RWPE1 (cell line): ENCODE measurements around the gene S100A5.

Experiments
- CTCF ChIA-PET: fragments of 350-600 bp; sonication (Branson Sonifier 250); formaldehyde crosslinking; extraction: SDS; loops from one replicate; lab custom pipeline; 2021; lab: Yijun Ruan, JAX
- POLR2A ChIA-PET: fragments of 400-600 bp; formaldehyde crosslinking; extraction: SDS; loops from one replicate; lab custom pipeline; 2020; ENCODE audit warnings: antibody characterized with exemption; ENCODE audit not compliant: low non-redundant PET; lab: Yijun Ruan, JAX
- DNase-seq: peaks from one replicate; pipeline ENCODE4 v3.0.0; 2012; ENCODE audit warnings: low spot score
- H3K27ac ChIP-seq: fragments of 450-650 bp; 2 replicates; pipeline ENCODE4 v1.5.1; 2017
- TF ChIP-seq, protein P1 (sequence below): fragments of 450-650 bp; conservative IDR thresholded peaks from 2 replicates; pipeline ENCODE4 v1.5.1; 2017; ENCODE audit warnings: low read depth, mild to moderate bottlenecking

Gene S100A5

DNA sequence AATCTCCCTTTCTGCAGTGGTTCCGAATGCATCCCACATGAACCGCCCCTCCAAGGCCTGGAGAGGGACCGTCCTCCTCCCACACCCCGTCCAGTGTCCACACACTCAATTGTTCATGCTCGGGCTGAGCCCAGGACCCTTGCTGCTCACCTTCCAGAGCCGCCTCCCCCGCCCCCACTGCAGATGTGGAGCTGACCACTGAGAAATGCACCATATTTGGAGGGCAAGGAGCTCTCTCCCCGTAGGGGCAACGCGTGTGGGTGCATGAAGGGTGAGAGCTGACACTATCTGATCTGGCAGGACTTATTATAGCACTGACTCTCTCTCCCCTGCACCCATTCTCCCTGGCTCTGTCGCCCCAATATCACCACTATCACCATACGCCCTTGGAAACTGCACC, 12.4 kb upstream of the S100A5 start:
- POLR2A ChIA-PET, result interaction anchor here (0.6 kb wide), 1 partner anchor 16 kb away, joined by 3 read pairs; no protein-coding TSS in a partner anchor
- TF ChIP-seq, protein P1, sequence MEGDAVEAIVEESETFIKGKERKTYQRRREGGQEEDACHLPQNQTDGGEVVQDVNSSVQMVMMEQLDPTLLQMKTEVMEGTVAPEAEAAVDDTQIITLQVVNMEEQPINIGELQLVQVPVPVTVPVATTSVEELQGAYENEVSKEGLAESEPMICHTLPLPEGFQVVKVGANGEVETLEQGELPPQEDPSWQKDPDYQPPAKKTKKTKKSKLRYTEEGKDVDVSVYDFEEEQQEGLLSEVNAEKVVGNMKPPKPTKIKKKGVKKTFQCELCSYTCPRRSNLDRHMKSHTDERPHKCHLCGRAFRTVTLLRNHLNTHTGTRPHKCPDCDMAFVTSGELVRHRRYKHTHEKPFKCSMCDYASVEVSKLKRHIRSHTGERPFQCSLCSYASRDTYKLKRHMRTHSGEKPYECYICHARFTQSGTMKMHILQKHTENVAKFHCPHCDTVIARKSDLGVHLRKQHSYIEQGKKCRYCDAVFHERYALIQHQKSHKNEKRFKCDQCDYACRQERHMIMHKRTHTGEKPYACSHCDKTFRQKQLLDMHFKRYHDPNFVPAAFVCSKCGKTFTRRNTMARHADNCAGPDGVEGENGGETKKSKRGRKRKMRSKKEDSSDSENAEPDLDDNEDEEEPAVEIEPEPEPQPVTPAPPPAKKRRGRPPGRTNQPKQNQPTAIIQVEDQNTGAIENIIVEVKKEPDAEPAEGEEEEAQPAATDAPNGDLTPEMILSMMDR, result no peak
- CTCF ChIA-PET, result interaction anchor here (0.6 to 1.8 kb wide), 4 partner anchors 9 to 26 kb away, joined by 3 to 6 read pairs (median 4); no protein-coding TSS in a partner anchor
- H3K27ac ChIP-seq, result peak overlapping the region; percentile 96
- DNase-seq, result no peak

DNA sequence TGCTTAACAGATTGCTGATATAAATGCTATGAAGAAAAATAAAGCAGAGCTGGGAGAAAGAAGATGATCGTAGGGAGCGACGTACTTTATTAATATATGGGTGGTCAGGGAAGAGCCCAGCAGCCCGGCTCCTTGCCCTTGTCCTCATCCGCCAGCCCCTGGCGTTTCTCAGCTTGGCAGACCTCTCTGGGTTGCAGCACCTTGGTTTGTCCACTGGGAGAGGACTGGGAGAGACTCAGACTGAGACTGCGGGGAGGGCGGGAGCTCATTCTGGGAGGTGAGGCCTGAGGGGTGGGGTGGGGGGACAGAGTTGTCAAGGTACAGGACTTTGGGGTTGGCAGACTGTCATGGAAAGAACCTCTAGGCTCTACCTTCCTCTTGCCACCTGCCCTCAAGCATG, 11.6 kb upstream of the S100A5 start:
- CTCF ChIA-PET, result interaction anchor here (0.5 to 1.8 kb wide), 3 partner anchors 9 to 555 kb away, joined by 5 to 6 read pairs (median 5); no protein-coding TSS in a partner anchor
- POLR2A ChIA-PET, result interaction anchor here (0.6 kb wide), 1 partner anchor 415 kb away, joined by 3 read pairs; no protein-coding TSS in a partner anchor
- peak overlapping the region; percentile 96 for H3K27ac ChIP-seq
- DNase-seq, result no peak
- TF ChIP-seq, protein P1, result no peak

DNA sequence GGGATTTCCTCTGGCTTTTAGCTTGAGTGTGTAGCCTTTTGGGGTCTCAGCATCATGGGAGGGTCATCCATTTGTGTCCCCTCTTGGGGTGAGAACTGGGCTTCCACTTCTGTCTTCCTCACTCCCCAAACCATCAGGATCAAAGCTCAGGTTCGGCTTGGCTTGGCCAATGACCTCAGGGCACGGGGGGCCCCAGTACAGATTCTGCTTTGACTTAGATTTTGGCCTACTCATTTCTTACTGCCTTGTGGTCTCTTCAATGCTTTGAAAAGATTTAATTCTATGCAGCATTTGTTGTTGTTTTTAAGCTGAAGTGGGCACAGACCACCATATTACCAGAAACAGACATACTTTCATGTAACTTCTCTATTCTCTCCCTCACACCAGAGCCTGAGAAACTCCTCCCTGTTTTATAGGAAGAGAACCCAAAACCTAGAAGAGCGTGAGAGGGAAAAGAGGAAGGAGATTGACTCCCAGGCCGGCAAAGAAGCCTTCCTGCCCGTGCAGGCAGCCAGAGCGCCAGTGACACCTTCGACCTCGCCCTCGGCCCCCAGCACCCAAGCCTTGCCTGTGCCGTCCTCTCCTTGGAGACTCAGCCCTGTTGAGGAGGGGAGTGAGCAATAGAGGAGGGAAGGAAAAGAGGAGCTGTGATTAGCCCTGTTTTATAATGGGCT, 10.2 kb upstream of the S100A5 start:
- CTCF ChIA-PET, result interaction anchor here (0.7 to 1.3 kb wide), 3 partner anchors 18 to 40 kb away, joined by 4 to 6 read pairs (median 6); no protein-coding TSS in a partner anchor
- H3K27ac ChIP-seq, result peak overlapping the region; percentile 96
- DNase-seq, result no peak
- POLR2A ChIA-PET, result no interaction called here
- TF ChIP-seq, protein P1, result no peak

- DNase-seq, result no peak
- TF ChIP-seq, protein P1, result no peak
- peak overlapping the region; percentile 96 for H3K27ac ChIP-seq
- CTCF ChIA-PET, result no interaction called here
- POLR2A ChIA-PET, result interaction anchor here (0.6 kb wide), 1 partner anchor 413 kb away, joined by 3 read pairs; the partner anchor contains the start of gene SLC39A1
These were observed 9.6 kb upstream of the S100A5 start for GRCh38 chr1:153550398-153550758.

GRCh38 chr1:153549741-153550397, 9.1 kb upstream of the S100A5 start:
- ChIA-PET POLR2A (interaction anchor here (0.6 kb wide), 1 partner anchor 414 kb away, joined by 3 read pairs; the partner anchor contains the start of gene SLC39A1), CTCF (no interaction called here)
- H3K27ac ChIP-seq, result peak overlapping the region; percentile 96
- TF ChIP-seq, protein P1, result no peak
- no peak for DNase-seq
